GM19351 (cell line): Measurements from ENCODE around the gene SEMG1.

ENCODE experiments used
- ATAC-seq: cut with Tn5 transposase; IDR thresholded peaks from one replicate; pipeline ENCODE4 v1.9.1; 2021; ENCODE audit warnings: mild to moderate bottlenecking, moderate library complexity; ENCODE audit not compliant: unreplicated experiment

The SEMG1 gene

GRCh38 chr20:45221076-45221475, 14.2 kb downstream of the SEMG1 start, which contains the start of gene SEMG2:
TSS of gene SEMG2 (plus strand) at chr20:45221373. CDS start at chr20:45221390, 17 bp downstream.
- no peak for ATAC-seq

GRCh38 chr20:45223136-45223535, 16.3 kb downstream of the SEMG1 start:
- no peak for ATAC-seq

- ATAC-seq = no peak
Observed at GRCh38 chr20:45226287-45226686, 19.5 kb downstream of the SEMG1 start.

GRCh38 chr20:45229264-45230056, 22.6 kb downstream of the SEMG1 start:
- ATAC-seq = no peak

- ATAC-seq = no peak
Observed at GRCh38 chr20:45230631-45231030, 23.8 kb downstream of the SEMG1 start.

DNA sequence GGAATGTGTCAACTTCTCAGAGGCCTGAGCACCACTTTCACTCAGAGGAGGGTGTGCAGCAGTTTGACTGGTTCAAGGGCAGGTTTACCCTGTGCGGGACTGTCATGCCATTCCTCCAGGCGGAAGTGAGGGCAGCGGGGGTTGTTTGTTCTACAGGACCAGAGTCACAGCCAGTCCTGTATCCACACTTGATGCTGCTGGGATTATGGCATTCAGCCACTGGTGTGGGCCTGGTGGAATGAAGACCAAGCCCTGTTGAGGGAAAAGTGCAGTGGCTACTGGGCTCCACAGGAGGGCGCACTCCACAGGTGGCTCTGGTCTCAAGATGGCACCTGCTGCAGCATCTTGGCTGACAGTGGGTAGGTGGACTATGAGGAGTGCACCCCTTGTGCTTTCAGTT, 29.2 kb downstream of the SEMG1 start:
- no peak for ATAC-seq

DNA sequence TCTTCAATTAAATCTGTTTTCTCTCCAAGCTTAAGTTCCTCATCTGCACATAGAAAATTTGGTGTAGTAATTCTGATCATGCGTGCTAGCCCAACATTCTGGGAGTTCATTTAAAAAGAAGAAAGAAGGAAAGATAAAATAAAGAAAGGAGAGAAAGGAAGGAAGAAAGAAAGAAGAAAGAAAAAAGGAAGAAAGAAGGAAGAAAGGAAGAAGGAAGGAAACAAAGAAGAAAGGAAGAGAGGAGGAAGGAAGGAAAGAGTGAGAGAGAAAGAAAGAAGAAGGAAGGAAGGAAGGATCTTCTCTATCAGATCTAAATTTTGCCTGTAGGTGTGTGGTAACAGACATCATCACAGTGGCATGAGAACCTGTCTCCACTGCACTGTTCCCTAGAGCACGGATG, 31.3 kb downstream of the SEMG1 start:
- no peak for ATAC-seq

DNA sequence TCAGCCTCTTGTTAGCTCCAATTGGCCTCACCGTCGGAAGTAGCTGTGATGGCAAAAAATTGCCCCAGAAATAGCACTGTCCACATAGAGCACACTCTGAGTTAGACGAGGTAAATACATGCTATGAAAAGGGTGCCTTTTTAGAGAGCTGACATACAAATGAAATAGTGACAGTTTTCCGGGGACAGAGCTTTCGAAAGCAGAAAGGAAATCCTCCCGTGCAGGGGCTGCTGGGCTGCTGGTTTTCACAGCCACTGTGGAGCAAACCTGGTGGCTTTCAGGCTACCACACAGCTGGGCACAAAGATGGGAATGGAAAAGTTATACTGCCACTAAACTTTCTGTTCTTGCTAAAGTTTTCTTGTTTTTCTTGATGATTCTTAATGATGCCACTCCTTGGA, 39.3 kb downstream of the SEMG1 start:
- no peak for ATAC-seq

GRCh38 chr20:45247865-45248264, 41.0 kb downstream of the SEMG1 start:
- ATAC-seq = no peak

DNA sequence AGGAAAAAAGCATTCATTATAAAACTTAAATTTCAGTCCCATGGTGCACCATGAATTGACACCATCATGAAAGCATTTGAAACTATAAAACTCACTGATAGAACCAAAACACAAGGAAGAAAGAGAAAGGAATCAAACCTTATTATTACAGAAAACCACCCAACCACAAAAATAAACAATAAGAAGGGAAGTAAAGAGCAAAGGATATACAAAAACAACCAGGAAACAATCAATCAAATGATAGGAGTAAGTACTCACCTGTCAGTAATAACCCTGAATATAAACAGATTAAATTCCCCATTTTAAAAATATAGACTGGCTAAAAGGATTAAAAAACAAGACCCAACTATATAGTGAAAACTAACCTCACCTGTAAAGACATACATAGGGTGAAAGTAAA, 41.8 kb downstream of the SEMG1 start:
- no peak for ATAC-seq

GRCh38 chr20:45251884-45252560, 45.2 kb downstream of the SEMG1 start:
- no peak for ATAC-seq

DNA sequence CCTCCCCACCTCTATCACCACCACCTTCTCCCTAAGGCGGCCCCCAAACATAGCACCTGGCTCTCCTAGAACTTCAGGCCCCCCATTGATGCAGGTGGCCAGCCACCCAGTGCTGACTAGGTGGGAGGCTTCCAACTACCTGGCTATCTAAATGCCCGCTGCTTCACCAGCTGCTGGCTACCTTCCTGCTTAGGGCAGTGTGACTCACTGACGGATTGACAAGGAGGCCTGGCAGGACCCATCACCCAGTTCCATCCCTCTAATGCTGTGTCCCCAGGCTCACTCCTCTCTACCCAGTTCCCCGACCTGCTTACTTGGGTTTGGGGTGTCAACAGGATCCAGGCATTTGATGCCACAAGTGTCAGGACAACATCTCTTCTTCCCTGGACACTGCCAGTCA, 46.4 kb downstream of the SEMG1 start:
- ATAC-seq = no peak

DNA sequence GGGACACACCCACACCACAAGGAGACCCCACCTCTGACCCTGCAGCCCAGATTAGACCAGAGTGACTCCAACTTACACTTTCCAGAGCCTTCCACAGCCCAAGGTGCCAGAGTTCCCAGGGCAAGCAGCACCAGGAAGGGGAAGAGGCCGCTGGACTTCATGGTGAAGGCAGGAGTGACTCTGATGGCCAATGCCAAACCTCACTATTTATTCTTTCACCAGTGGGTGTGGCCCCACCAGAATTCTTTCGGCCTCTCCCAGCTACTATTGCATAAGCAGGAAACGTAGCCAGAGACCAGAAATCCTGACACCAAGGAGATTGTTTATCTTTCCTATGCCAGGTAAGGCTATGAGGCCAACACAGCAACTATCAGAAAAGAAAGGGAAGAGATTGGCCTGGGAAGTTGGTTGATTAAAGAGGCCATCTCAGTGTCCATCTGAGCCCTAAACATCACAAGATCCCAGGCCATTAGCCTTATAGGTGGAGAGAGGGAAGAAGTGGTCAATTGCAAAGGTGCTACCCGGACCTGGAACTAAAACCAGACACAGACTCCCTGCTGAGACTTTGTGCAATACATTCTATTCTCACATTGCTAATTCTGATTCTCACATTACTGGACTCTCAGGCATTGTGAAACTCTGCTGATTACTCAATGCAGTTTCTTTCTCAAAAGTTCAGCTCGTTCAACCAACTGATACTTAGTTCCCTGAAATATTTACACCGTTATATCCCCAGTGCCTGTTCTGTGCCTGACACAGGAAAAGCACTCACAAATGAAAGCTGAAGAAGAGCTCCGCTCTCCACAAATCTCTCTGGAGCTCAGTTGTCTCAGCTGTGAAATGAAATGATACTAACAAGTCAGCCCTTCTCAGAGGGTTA, 47.8 kb downstream of the SEMG1 start, which contains the start of gene SLPI:
TSS of gene SLPI (minus strand) at position 182 of the 880 bp plus-strand sequence. CDS start at position 161, 21 bp downstream.
- ATAC-seq = no peak

GRCh38 chr20:45257161-45257560, 50.3 kb downstream of the SEMG1 start:
- ATAC-seq = no peak

DNA sequence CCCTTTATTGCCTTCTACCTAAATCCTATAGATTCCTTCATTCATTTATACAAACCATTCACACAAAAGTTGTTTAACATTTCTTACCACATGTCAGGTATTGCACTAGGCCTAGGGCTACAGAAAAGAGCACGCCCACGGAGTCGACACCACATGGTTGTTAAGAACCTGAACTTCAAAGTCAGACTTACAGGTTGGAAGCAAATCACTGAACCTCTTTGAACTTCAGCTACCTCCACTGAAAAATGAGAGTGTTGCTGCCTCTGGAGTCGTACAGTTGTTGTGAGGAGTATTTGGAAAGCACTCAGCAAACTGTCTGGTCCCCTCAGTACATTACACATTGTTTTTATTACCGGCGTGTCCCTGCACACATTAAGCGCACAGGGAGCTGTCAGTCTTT, 50.9 kb downstream of the SEMG1 start:
- no peak for ATAC-seq

GRCh38 chr20:45258259-45258658, 51.4 kb downstream of the SEMG1 start:
- ATAC-seq = no peak

DNA sequence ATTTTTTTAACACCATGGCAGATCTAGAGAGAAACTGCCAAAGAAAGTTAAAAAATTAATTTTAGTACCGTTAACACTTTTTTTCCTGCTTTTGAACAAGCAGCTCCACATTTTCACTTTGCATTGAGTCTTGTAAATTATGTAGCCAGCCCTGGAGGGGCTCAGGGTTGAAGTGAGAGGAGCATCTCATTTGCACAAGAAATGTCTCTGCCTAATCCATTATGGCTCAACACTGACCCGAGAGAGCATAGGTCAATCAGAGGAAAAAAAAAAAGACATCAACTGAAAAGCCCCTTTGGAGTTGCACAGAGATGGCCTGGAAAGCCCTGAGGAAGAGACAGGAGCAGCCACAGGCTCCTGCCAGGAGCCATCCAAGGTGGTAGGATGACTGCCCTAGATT, 51.8 kb downstream of the SEMG1 start:
- no peak for ATAC-seq
